Smooth muscle cell (in vitro differentiated cells): Measurements from ENCODE around the gene PIP5KL1. TPM values are rescaled to one million over a fixed set of nuclear protein-coding genes. Genes with fewer than 3 reads are reported as not detected.

Source experiments
- DNase-seq: peaks from one replicate; lab custom pipeline; 2025; ENCODE audit not compliant: unreplicated experiment; lab: John Stamatoyannopoulos, UW
- H2AFZ ChIP-seq: fragments of 200-600 bp; sonication (generic); 2 replicates; pipeline ENCODE4 v1.6.0; 2016; ENCODE audit warnings: antibody characterized with exemption, low read depth, mild to moderate bottlenecking
- H3F3A ChIP-seq: fragments of 200-600 bp; sonication (generic); 2 replicates; pipeline ENCODE4 v1.6.0; 2017; ENCODE audit warnings: antibody characterized with exemption, low read depth
- H3K27ac ChIP-seq: fragments of 200-600 bp; sonication (generic); 2 replicates; pipeline ENCODE4 v1.5.1; 2016; ENCODE audit warnings: low read depth, mild to moderate bottlenecking
- H3K27me3 ChIP-seq: fragments of 200-600 bp; sonication (generic); 2 replicates; pipeline ENCODE4 v1.6.1; 2016; ENCODE audit warnings: low read depth, mild to moderate bottlenecking
- H3K36me3 ChIP-seq: fragments of 200-600 bp; sonication (generic); 2 replicates; pipeline ENCODE4 v1.5.1; 2016; ENCODE audit warnings: low read depth
- H3K4me1 ChIP-seq: fragments of 200-600 bp; sonication (generic); 2 replicates; pipeline ENCODE4 v1.5.1; 2016; ENCODE audit warnings: low read depth
- H3K4me2 ChIP-seq: fragments of 200-600 bp; sonication (generic); 2 replicates; pipeline ENCODE4 v1.6.0; 2016; ENCODE audit warnings: mild to moderate bottlenecking
- H3K4me3 ChIP-seq: fragments of 200-600 bp; sonication (generic); 2 replicates; pipeline ENCODE4 v1.5.1; 2016; ENCODE audit warnings: mild to moderate bottlenecking
- H3K79me2 ChIP-seq: fragments of 200-600 bp; sonication (generic); 2 replicates; pipeline ENCODE4 v1.6.0; 2016; ENCODE audit warnings: low read depth, mild to moderate bottlenecking
- H3K9ac ChIP-seq: fragments of 200-600 bp; sonication (generic); 2 replicates; pipeline ENCODE4 v1.6.0; 2016; ENCODE audit warnings: low read depth
- H3K9me3 ChIP-seq: fragments of 200-600 bp; sonication (generic); replicated peaks from 2 replicates; pipeline ENCODE4 v1.5.1; 2016; ENCODE audit warnings: low read depth
- H4K20me1 ChIP-seq: fragments of 200-600 bp; sonication (generic); 2 replicates; pipeline ENCODE4 v1.6.0; 2016; ENCODE audit warnings: low read depth
- WGBS: methylation state at CpG from one replicate; pipeline ENCODE4 v1.1.7; 2016; ENCODE audit warnings: low lambda C conversion rate; 5-methylcytosine and 5-hydroxymethylcytosine counted together
- polyA plus RNA-seq: library from polyadenylated mRNA; unstranded; fragments of >200 nt; fragmentation: Nextera tagmentation; extraction: Ambion mirVana; gene quantifications from 2 replicates; pipeline ENCODE4 v1.2.1, GENCODE V29; 2016
- total RNA-seq: library from RNA; depleted of rRNA; stranded (reverse); fragments of >200 nt; gene quantifications from 2 replicates; pipeline ENCODE4 v1.2.3, GENCODE V29; 2014
- TF ChIP-seq, protein P1 (sequence below): fragments of 200-600 bp; sonication (generic); IDR thresholded peaks from 2 replicates; pipeline ENCODE4 v1.5.1; 2017; ENCODE audit warnings: borderline replicate concordance, mild to moderate bottlenecking, antibody characterized with exemption; ENCODE audit not compliant: insufficient read depth, poor library complexity, severe bottlenecking

The PIP5KL1 gene
- total and polyA plus RNA-seq, 2 experiments from 2014 or later: 1.1 to 2.7 TPM

- Histone ChIP-seq H3K4me3 (no peak overlapping the region), H2AFZ (no peak overlapping the region), H3K4me2 (no peak overlapping the region), H3K9me3 (no peaks in the 10 kb centered on the region), H3K27me3 (no peaks in the 10 kb centered on the region), H3K9ac (no peak overlapping the region), H4K20me1 (no peaks in the 10 kb centered on the region), H3F3A (no peaks in the 10 kb centered on the region), H3K4me1 (peaks cover 5% of the 10 kb centered on the region), H3K79me2 (no peaks in the 10 kb centered on the region), H3K27ac (no peak overlapping the region), H3K36me3 (no peaks in the 10 kb centered on the region)
- no peak for DNase-seq
- 74% methylated on average over 10 of the region's 10 CpGs for WGBS
- TF ChIP-seq, protein P1, sequence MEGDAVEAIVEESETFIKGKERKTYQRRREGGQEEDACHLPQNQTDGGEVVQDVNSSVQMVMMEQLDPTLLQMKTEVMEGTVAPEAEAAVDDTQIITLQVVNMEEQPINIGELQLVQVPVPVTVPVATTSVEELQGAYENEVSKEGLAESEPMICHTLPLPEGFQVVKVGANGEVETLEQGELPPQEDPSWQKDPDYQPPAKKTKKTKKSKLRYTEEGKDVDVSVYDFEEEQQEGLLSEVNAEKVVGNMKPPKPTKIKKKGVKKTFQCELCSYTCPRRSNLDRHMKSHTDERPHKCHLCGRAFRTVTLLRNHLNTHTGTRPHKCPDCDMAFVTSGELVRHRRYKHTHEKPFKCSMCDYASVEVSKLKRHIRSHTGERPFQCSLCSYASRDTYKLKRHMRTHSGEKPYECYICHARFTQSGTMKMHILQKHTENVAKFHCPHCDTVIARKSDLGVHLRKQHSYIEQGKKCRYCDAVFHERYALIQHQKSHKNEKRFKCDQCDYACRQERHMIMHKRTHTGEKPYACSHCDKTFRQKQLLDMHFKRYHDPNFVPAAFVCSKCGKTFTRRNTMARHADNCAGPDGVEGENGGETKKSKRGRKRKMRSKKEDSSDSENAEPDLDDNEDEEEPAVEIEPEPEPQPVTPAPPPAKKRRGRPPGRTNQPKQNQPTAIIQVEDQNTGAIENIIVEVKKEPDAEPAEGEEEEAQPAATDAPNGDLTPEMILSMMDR: no peak
These were observed 56.7 kb downstream of the PIP5KL1 start for GRCh38 chr9:127873886-127874285.

GRCh38 chr9:127873223-127873691 lies 57.3 kb downstream of the PIP5KL1 start:
- WGBS: 90% methylated on average over 17 of the region's 19 CpGs
- Histone ChIP-seq H3K27ac (no peak overlapping the region), H3K9ac (no peak overlapping the region), H3K36me3 (no peaks in the 10 kb centered on the region), H4K20me1 (no peaks in the 10 kb centered on the region), H3K9me3 (no peaks in the 10 kb centered on the region), H3K27me3 (no peaks in the 10 kb centered on the region), H3K4me1 (peaks cover 5% of the 10 kb centered on the region), H3K4me2 (no peak overlapping the region), H3F3A (no peaks in the 10 kb centered on the region), H3K4me3 (no peak overlapping the region), H3K79me2 (no peaks in the 10 kb centered on the region), H2AFZ (no peak overlapping the region)
- TF ChIP-seq, protein P1: no peak
- DNase-seq: no peak

- Histone ChIP-seq H3K4me2 (no peak overlapping the region), H3K4me1 (no peaks in the 10 kb centered on the region), H3F3A (no peaks in the 10 kb centered on the region), H2AFZ (no peak overlapping the region), H3K27ac (no peak overlapping the region), H3K27me3 (no peaks in the 10 kb centered on the region), H3K4me3 (no peak overlapping the region), H3K9ac (no peak overlapping the region), H3K79me2 (no peaks in the 10 kb centered on the region), H3K9me3 (no peaks in the 10 kb centered on the region), H4K20me1 (no peaks in the 10 kb centered on the region), H3K36me3 (no peaks in the 10 kb centered on the region)
- DNase-seq: no peak
- TF ChIP-seq, protein P1: no peak
- WGBS: 93% methylated on average over 20 of the region's 20 CpGs
These were observed 58.0 kb downstream of the PIP5KL1 start for GRCh38 chr9:127872369-127873222.
